HCT116 (cell line): ENCODE data around the gene TAP1. TPM values are rescaled to one million over a fixed set of nuclear protein-coding genes. Genes with fewer than 3 reads are reported as not detected.
A peak's percentile ranks its signal among the peaks of the same experiment; 100 is the strongest.

Experiments
- ATAC-seq: fragments of 200-7000 bp; cut with Tn5 transposase; 2 replicates; pipeline ENCODE4 v1.9.1; 2020; ENCODE audit warnings: mild to moderate bottlenecking, moderate library complexity
- BruUV-seq: library from RNA; stranded (reverse); fragments of 400-500 nt; replicated peaks from 2 replicates; lab custom pipeline; 2021; lab: Mats Ljungman, UMichigan
- CTCF ChIA-PET: fragments of 300-600 bp; sonication (Branson Sonifier 250); formaldehyde crosslinking; loops from one replicate; lab custom pipeline; 2021; ENCODE audit warnings: antibody characterized with exemption; lab: Charles Lee
- POLR2A ChIA-PET: fragments of 300-600, 350-600 bp; sonication (Branson Sonifier 250); formaldehyde crosslinking; loops from one replicate; lab custom pipeline; 2021; ENCODE audit warnings: antibody characterized with exemption; lab: Charles Lee
- RAD21 ChIA-PET, 2 experiments: fragments of 300-600 bp; sonication (Branson Sonifier 250); formaldehyde crosslinking; loops; one replicate each; lab custom pipeline; 2023; ENCODE audit warnings: low total read pairs in 2 of 2; ENCODE audit not compliant: uncharacterized antibody in 2 of 2, unreplicated experiment in 2 of 2, low non-redundant PET in 1 of 2; lab: Charles Lee
- DNase-seq: peaks from one replicate; pipeline ENCODE4 v3.0.0-alpha.2; 2010; ENCODE audit warnings: low read depth, low spot score
- H2AFZ ChIP-seq: fragments of 200-600 bp; shearing (Covaris generic), sonication (generic); 2 replicates; pipeline ENCODE4 v1.6.1; 2017; ENCODE audit warnings: low read depth, mixed run types, mixed read lengths, antibody characterized with exemption, low read length; ENCODE audit not compliant: poor library complexity, severe bottlenecking
- H3K27ac ChIP-seq: 2 replicates; pipeline ENCODE4 v1.5.1; 2012; ENCODE audit warnings: low read depth, low read length
- H3K27me3 ChIP-seq: fragments of 200-600 bp; sonication (generic); 2 replicates; pipeline ENCODE4 v1.6.1; 2016; ENCODE audit warnings: mixed run types, low read length, mixed read lengths; ENCODE audit not compliant: insufficient read depth
- H3K36me3 ChIP-seq, 2 experiments: fragments of 200-500 bp in 1 of 2; fragments of 200-600 bp in 1 of 2; sonication (Bioruptor generic) in 1 of 2; sonication (generic) in 1 of 2; 2 replicates each; pipeline versions ENCODE4 v1.5.1 to v1.6.1; 2014 to 2016; ENCODE audit warnings: low read length in 2 of 2, inconsistent platforms in 1 of 2, mixed read lengths in 1 of 2, mixed run types in 1 of 2; ENCODE audit not compliant: insufficient read depth in 2 of 2, control insufficient read depth in 1 of 2
- H3K4me1 ChIP-seq, 2 experiments: fragments of 200-600 bp in 1 of 2; sonication (generic) in 1 of 2; 2 replicates each; pipeline versions ENCODE4 v1.5.1 to v1.6.1; 2012 to 2017; ENCODE audit warnings: low read length in 2 of 2, inconsistent platforms in 1 of 2, mild to moderate bottlenecking in 1 of 2, mixed read lengths in 1 of 2, mixed run types in 1 of 2, moderate library complexity in 1 of 2; ENCODE audit not compliant: insufficient read depth in 2 of 2, control insufficient read depth in 1 of 2
- H3K4me2 ChIP-seq: fragments of 200-600 bp; sonication (generic); 2 replicates; pipeline ENCODE4 v1.6.1; 2017; ENCODE audit warnings: mixed run types, low read length, mixed read lengths
- H3K4me3 ChIP-seq, 2 experiments: fragments of 200-600 bp in 1 of 2; sonication (generic) in 1 of 2; replicated peaks in 1 of 2; 2 replicates each; pipeline ENCODE4 v1.5.1; 2011 to 2016; ENCODE audit warnings: low read length in 2 of 2, control low read depth in 1 of 2, low read depth in 1 of 2, mild to moderate bottlenecking in 1 of 2, mixed read lengths in 1 of 2, mixed run types in 1 of 2
- H3K79me2 ChIP-seq: fragments of 200-600 bp; sonication (generic); 2 replicates; pipeline ENCODE4 v1.6.1; 2017; ENCODE audit warnings: mild to moderate bottlenecking, mixed run types, low read length, moderate library complexity, mixed read lengths; ENCODE audit not compliant: insufficient read depth
- H3K9ac ChIP-seq: fragments of 200-600 bp; sonication (generic); 2 replicates; pipeline ENCODE4 v1.6.1; 2016; ENCODE audit warnings: low read length, mixed read lengths
- H3K9me2 ChIP-seq: fragments of 200-600 bp; sonication (generic), shearing (Covaris generic); 2 replicates; pipeline ENCODE4 v1.6.1; 2017; ENCODE audit warnings: mixed run types, mild to moderate bottlenecking, moderate library complexity; ENCODE audit not compliant: insufficient read depth
- H3K9me3 ChIP-seq, 2 experiments: fragments of 200-500 bp in 1 of 2; fragments of 200-600 bp in 1 of 2; sonication (Bioruptor generic) in 1 of 2; sonication (generic) in 1 of 2; 2 replicates each; pipeline ENCODE4 v1.6.1; 2014 to 2017; ENCODE audit warnings: low read length in 2 of 2, mixed read lengths in 2 of 2, inconsistent platforms in 1 of 2, low read depth in 1 of 2, mild to moderate bottlenecking in 1 of 2, mixed run types in 1 of 2, moderate library complexity in 1 of 2; ENCODE audit not compliant: control insufficient read depth in 1 of 2, insufficient read depth in 1 of 2
- H4K20me1 ChIP-seq: fragments of 200-600 bp; sonication (generic), shearing (Covaris generic); 2 replicates; pipeline ENCODE4 v1.6.1; 2017; ENCODE audit warnings: mixed run types, mild to moderate bottlenecking, moderate library complexity; ENCODE audit not compliant: insufficient read depth
- CEBPB ChIP-seq: IDR thresholded peaks from 2 replicates; pipeline ENCODE4 v1.6.1; 2012; ENCODE audit warnings: low read depth
- ELF1 ChIP-seq: IDR thresholded peaks from 2 replicates; pipeline ENCODE4 v1.6.1; 2012; ENCODE audit warnings: low read depth, borderline replicate concordance
- EZH2 ChIP-seq: fragments of 200-600 bp; sonication (generic); IDR thresholded peaks from 2 replicates; pipeline ENCODE4 v1.6.1; 2017; ENCODE audit warnings: antibody characterized with exemption, mixed run types
- EZH2phosphoT487 ChIP-seq: fragments of 200-600 bp; IDR thresholded peaks from 2 replicates; pipeline ENCODE4 v1.6.1; 2018; ENCODE audit warnings: antibody characterized with exemption, borderline replicate concordance
- FOSL1 ChIP-seq: IDR thresholded peaks from 2 replicates; pipeline ENCODE4 v1.6.1; 2012; ENCODE audit warnings: low read depth
- JUND ChIP-seq: IDR thresholded peaks from 2 replicates; pipeline ENCODE4 v1.6.1; 2012
- MAX ChIP-seq: IDR thresholded peaks from 2 replicates; pipeline ENCODE4 v1.6.1; 2012
- POLR2A ChIP-seq: IDR thresholded peaks from 2 replicates; pipeline ENCODE4 v1.7.0; 2011; ENCODE audit warnings: borderline replicate concordance; ENCODE audit not compliant: insufficient read depth, insufficient read length; ENCODE audit errors: extremely low read depth
- POLR2AphosphoS5 ChIP-seq: IDR thresholded peaks from 2 replicates; pipeline ENCODE4 v1.6.1; 2011; ENCODE audit warnings: mild to moderate bottlenecking, low read depth, low read length, moderate library complexity
- SP1 ChIP-seq: IDR thresholded peaks from 2 replicates; pipeline ENCODE4 v1.6.1; 2012; ENCODE audit warnings: low read depth
- TCF7L2 ChIP-seq: IDR thresholded peaks from 2 replicates; pipeline ENCODE4 v1.7.0; 2011; ENCODE audit warnings: borderline replicate concordance, inconsistent platforms; ENCODE audit not compliant: insufficient read depth, insufficient read length; ENCODE audit errors: extremely low read depth
- ZNF274 ChIP-seq: fragments of 200-500 bp; sonication (Bioruptor generic); IDR thresholded peaks from 2 replicates; pipeline ENCODE4 v1.6.1; 2014; ENCODE audit warnings: mild to moderate bottlenecking, low read depth, low read length, inconsistent platforms
- intact Hi-C: fragments of 100-400 bp; cut with micrococcal nuclease; formaldehyde crosslinking; loops from 2 replicates; pipeline ENCODE4 v1.10.0; 2022
- total RNA-seq: library from RNA; stranded (reverse); gene quantifications from one replicate; pipeline ENCODE4 v1.2.1, GENCODE V29; 2021; ENCODE audit not compliant: unreplicated experiment
- TF ChIP-seq, protein P1 (sequence below), 3 experiments: fragments of 200-600 bp in 1 of 3; sonication (generic) in 1 of 3; IDR thresholded peaks in 2 of 3; conservative IDR thresholded peaks in 1 of 3; 2 replicates each; pipeline ENCODE4 v1.5.1; 2012 to 2017; ENCODE audit warnings: low read depth in 2 of 3, low read length in 2 of 3, antibody characterized with exemption in 1 of 3, borderline replicate concordance in 1 of 3, control low read depth in 1 of 3, mild to moderate bottlenecking in 1 of 3, mixed read lengths in 1 of 3, mixed run types in 1 of 3, moderate library complexity in 1 of 3; ENCODE audit not compliant: insufficient read depth in 1 of 3
- TF ChIP-seq, protein P2 (sequence below): IDR thresholded peaks from 2 replicates; pipeline ENCODE4 v1.6.1; 2012; ENCODE audit warnings: low read depth

TAP1 gene
- total RNA-seq, 1 experiment from 2014 or later = 32.2 TPM

- no peaks in the 10 kb centered on the region for H4K20me1 ChIP-seq
- H3K9me2 ChIP-seq = no peaks in the 10 kb centered on the region; the same call in 1 of the 2 replicates
- ATAC-seq = peak; percentile 71
- no peaks in the 10 kb centered on the region for H3K9me3 ChIP-seq
- no peak overlapping the region for H3K9ac ChIP-seq
- peak overlapping the region; percentile 37 for H3K4me2 ChIP-seq
- H3K4me1 ChIP-seq = peaks cover 0 to 25% of the 10 kb centered on the region in 2 experiments; a peak in 2 of 4 replicates
- ChIA-PET POLR2A (interaction anchor here (0.8 kb wide), 1 partner anchor 152 kb away, joined by 3 read pairs; no protein-coding TSS in a partner anchor), CTCF (interaction anchor here (1.6 to 2.8 kb wide), 2 partner anchors 19 to 48 kb away, joined by 7 to 15 read pairs; partner anchors contain the start of gene TAP2), RAD21 (no interaction called here)
- no peak overlapping the region for H3K4me3 ChIP-seq
- peak; percentile 16 for DNase-seq
- H3K36me3 ChIP-seq = no peaks in the 10 kb centered on the region
- H3K27ac ChIP-seq = no peak overlapping the region; the same call in 1 of the 2 replicates
- H3K79me2 ChIP-seq = no peaks in the 10 kb centered on the region
- intact Hi-C loops = no loop called here
- BruUV-seq = no TSS peak
- H2AFZ ChIP-seq = no peak overlapping the region
- TF ChIP-seq, protein P1, sequence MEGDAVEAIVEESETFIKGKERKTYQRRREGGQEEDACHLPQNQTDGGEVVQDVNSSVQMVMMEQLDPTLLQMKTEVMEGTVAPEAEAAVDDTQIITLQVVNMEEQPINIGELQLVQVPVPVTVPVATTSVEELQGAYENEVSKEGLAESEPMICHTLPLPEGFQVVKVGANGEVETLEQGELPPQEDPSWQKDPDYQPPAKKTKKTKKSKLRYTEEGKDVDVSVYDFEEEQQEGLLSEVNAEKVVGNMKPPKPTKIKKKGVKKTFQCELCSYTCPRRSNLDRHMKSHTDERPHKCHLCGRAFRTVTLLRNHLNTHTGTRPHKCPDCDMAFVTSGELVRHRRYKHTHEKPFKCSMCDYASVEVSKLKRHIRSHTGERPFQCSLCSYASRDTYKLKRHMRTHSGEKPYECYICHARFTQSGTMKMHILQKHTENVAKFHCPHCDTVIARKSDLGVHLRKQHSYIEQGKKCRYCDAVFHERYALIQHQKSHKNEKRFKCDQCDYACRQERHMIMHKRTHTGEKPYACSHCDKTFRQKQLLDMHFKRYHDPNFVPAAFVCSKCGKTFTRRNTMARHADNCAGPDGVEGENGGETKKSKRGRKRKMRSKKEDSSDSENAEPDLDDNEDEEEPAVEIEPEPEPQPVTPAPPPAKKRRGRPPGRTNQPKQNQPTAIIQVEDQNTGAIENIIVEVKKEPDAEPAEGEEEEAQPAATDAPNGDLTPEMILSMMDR (IDR thresholded peaks at IDR 0.05 in 2 of 3, conservative IDR thresholded peaks at IDR 0.05 in 1 of 3; ENCODE audit: borderline replicate concordance in 1 of 3, insufficient read depth in 1 of 3, low read depth in 2 of 3, low read length in 2 of 3) = no peak
- no peak for TF ChIP-seq CEBPB
- no peak for TF ChIP-seq EZH2
- no peak for TF ChIP-seq POLR2A
- peak; percentile 18; the same call in 1 of the 2 replicates for TF ChIP-seq FOSL1
- no peak for TF ChIP-seq JUND
- TF ChIP-seq TCF7L2 = no peak
- peak; percentile 23; the same call in 1 of the 2 replicates for TF ChIP-seq MAX
- no peak for TF ChIP-seq EZH2phosphoT487
- TF ChIP-seq SP1 = peak; percentile 31; the same call in 1 of the 2 replicates
- no peak for TF ChIP-seq POLR2AphosphoS5
- TF ChIP-seq, protein P2, sequence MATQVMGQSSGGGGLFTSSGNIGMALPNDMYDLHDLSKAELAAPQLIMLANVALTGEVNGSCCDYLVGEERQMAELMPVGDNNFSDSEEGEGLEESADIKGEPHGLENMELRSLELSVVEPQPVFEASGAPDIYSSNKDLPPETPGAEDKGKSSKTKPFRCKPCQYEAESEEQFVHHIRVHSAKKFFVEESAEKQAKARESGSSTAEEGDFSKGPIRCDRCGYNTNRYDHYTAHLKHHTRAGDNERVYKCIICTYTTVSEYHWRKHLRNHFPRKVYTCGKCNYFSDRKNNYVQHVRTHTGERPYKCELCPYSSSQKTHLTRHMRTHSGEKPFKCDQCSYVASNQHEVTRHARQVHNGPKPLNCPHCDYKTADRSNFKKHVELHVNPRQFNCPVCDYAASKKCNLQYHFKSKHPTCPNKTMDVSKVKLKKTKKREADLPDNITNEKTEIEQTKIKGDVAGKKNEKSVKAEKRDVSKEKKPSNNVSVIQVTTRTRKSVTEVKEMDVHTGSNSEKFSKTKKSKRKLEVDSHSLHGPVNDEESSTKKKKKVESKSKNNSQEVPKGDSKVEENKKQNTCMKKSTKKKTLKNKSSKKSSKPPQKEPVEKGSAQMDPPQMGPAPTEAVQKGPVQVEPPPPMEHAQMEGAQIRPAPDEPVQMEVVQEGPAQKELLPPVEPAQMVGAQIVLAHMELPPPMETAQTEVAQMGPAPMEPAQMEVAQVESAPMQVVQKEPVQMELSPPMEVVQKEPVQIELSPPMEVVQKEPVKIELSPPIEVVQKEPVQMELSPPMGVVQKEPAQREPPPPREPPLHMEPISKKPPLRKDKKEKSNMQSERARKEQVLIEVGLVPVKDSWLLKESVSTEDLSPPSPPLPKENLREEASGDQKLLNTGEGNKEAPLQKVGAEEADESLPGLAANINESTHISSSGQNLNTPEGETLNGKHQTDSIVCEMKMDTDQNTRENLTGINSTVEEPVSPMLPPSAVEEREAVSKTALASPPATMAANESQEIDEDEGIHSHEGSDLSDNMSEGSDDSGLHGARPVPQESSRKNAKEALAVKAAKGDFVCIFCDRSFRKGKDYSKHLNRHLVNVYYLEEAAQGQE = no peak
- no peak for TF ChIP-seq ELF1
- TF ChIP-seq ZNF274 = no peak
- no peaks in the 10 kb centered on the region for H3K27me3 ChIP-seq
These were observed 33.8 kb downstream of the TAP1 start for GRCh38 chr6:32819729-32820128.
